ENCODE results near the gene LINGO3. TPM values are rescaled to one million over a fixed set of nuclear protein-coding genes. Genes with fewer than 3 reads are reported as not detected.

Gene LINGO3
- total RNA-seq, 1 donor from 2014 or later, result not detected

GRCh38 chr19:2312820-2313501, 5.0 kb upstream of the LINGO3 start:
- DNase-seq (ENCODE audit: missing footprints) (no peak), ATAC-seq (no peak)
- intact Hi-C loops (cut with DNase I), result no loop called here

GRCh38 chr19:2311093-2311492, 3.1 kb upstream of the LINGO3 start:
- no peak for ATAC-seq
- intact Hi-C loops (cut with DNase I), result no loop called here
- DNase-seq (ENCODE audit: missing footprints), result no peak

- no peak for DNase-seq (ENCODE audit: missing footprints)
- intact Hi-C loops (cut with DNase I), result no loop called here
- ATAC-seq, result peak; percentile 31
These were observed 1.9 kb upstream of the LINGO3 start for GRCh38 chr19:2309734-2310362.

- peak; percentile 20 for DNase-seq (ENCODE audit: missing footprints)
- intact Hi-C loops (cut with DNase I), result no loop called here
- ATAC-seq, result no peak
These were observed 389 bp downstream of the LINGO3 start for GRCh38 chr19:2307518-2308012.

- intact Hi-C loops (cut with DNase I), result no loop called here
- ATAC-seq (no peak), DNase-seq (ENCODE audit: missing footprints) (peak; percentile 23)
These were observed 983 bp downstream of the LINGO3 start for GRCh38 chr19:2306971-2307370.

- ATAC-seq, result no peak
These were observed 1.6 kb downstream of the LINGO3 start for GRCh38 chr19:2306281-2306806.

GRCh38 chr19:2305452-2306280, 2.3 kb downstream of the LINGO3 start:
- intact Hi-C loops (cut with DNase I), result no loop called here
- DNase-seq (ENCODE audit: missing footprints) (peak; percentile 26), ATAC-seq (no peak)

More at GRCh38 chr19:2306281-2306806, 1.6 kb downstream of the LINGO3 start:
- intact Hi-C loops (cut with DNase I), result no loop called here
- peak; percentile 26 for DNase-seq (ENCODE audit: missing footprints)

- intact Hi-C loops (cut with DNase I), result no loop called here
- DNase-seq (ENCODE audit: missing footprints), result peak; percentile 37
- no peak for ATAC-seq
These were observed 4.6 kb downstream of the LINGO3 start for GRCh38 chr19:2303211-2303798.

GRCh38 chr19:2302319-2303210, 5.4 kb downstream of the LINGO3 start:
- ATAC-seq, result peak; percentile 58
- intact Hi-C loops (cut with DNase I), result no loop called here
- DNase-seq (ENCODE audit: missing footprints), result peak; percentile 79

- ATAC-seq (no peak), DNase-seq (ENCODE audit: missing footprints) (peak; percentile 58)
- intact Hi-C loops (cut with DNase I), result no loop called here
These were observed 7.4 kb downstream of the LINGO3 start for GRCh38 chr19:2300533-2300932.

- ATAC-seq, result no peak
These were observed 11.8 kb downstream of the LINGO3 start for GRCh38 chr19:2296141-2296540.

GRCh38 chr19:2294687-2295335, 13.1 kb downstream of the LINGO3 start:
- ATAC-seq (peak; percentile 85), DNase-seq (ENCODE audit: missing footprints) (peak; percentile 69)

More at GRCh38 chr19:2296141-2296540, 11.8 kb downstream of the LINGO3 start:
- DNase-seq (ENCODE audit: missing footprints), result peak; percentile 50
- intact Hi-C loops (cut with DNase I), result no loop called here

GRCh38 chr19:2291185-2291751, 16.7 kb downstream of the LINGO3 start:
- ATAC-seq (no peak), DNase-seq (ENCODE audit: missing footprints) (no peak)
- intact Hi-C loops (cut with DNase I), result no loop called here

More at GRCh38 chr19:2294687-2295335, 13.1 kb downstream of the LINGO3 start:
- intact Hi-C loops (cut with DNase I), result no loop called here

GRCh38 chr19:2290441-2291184, 17.3 kb downstream of the LINGO3 start:
- DNase-seq (ENCODE audit: missing footprints), result peak; percentile 80
- intact Hi-C loops (cut with DNase I), result no loop called here
- ATAC-seq, result no peak

- ATAC-seq, result peak; percentile 32
- DNase-seq (ENCODE audit: missing footprints), result peak; percentile 85
These were observed 18.1 kb downstream of the LINGO3 start for GRCh38 chr19:2289714-2290435.

More at GRCh38 chr19:2289714-2290435, 18.1 kb downstream of the LINGO3 start:
- intact Hi-C loops (cut with DNase I), result no loop called here
